Measurements from ENCODE around the gene ZCCHC7. TPM values are rescaled to one million over a fixed set of nuclear protein-coding genes. Genes with fewer than 3 reads are reported as not detected.

ZCCHC7 gene
- total and polyA plus RNA-seq, 4 donors = 7.7 to 28.0 (median 12.6) TPM

- Histone ChIP-seq H3K4me3 (no peak overlapping the region), H3K9ac (ENCODE audit: insufficient read depth in 1 of 2, low read length in 2 of 2) (no peak overlapping the region), H3K36me3 (ENCODE audit: control insufficient read depth in 4 of 4, insufficient read depth in 4 of 4, low read length in 4 of 4) (no peaks in the 10 kb centered on the region), H3K27me3 (ENCODE audit: control insufficient read depth in 3 of 3, insufficient read depth in 3 of 3, low read length in 2 of 3) (no peaks in the 10 kb centered on the region), H3K27ac (ENCODE audit: low read depth in 1 of 2, low read length in 1 of 2) (no peak overlapping the region), H3K9me3 (ENCODE audit: control insufficient read depth in 4 of 4, insufficient read depth in 3 of 4, low read length in 3 of 4) (no peaks in the 10 kb centered on the region), H3K4me1 (ENCODE audit: control insufficient read depth in 5 of 5, insufficient read depth in 5 of 5, low read length in 5 of 5) (no peaks in the 10 kb centered on the region)
- TF ChIP-seq CTCF (IDR thresholded peaks at IDR 0.05; ENCODE audit: control extremely low read depth, extremely low read depth) = no peak
- ATAC-seq (ENCODE audit: insufficient read depth, low FRiP score) (no peak), DNase-seq (no peak)
- 79 to 87% methylated on average over 4 of the region's 4 CpGs for WGBS, 2 donors
Observed at GRCh38 chr9:37229882-37230482, 109.6 kb downstream of the ZCCHC7 start.

- no peak for TF ChIP-seq CTCF (IDR thresholded peaks at IDR 0.05; ENCODE audit: control extremely low read depth, extremely low read depth)
- Histone ChIP-seq H3K36me3 (ENCODE audit: control insufficient read depth in 4 of 4, insufficient read depth in 4 of 4, low read length in 4 of 4) (no peaks in the 10 kb centered on the region), H3K27ac (ENCODE audit: low read depth in 1 of 2, low read length in 1 of 2) (no peak overlapping the region), H3K9me3 (ENCODE audit: control insufficient read depth in 4 of 4, insufficient read depth in 3 of 4, low read length in 3 of 4) (no peaks in the 10 kb centered on the region), H3K4me1 (ENCODE audit: control insufficient read depth in 5 of 5, insufficient read depth in 5 of 5, low read length in 5 of 5) (peaks cover 0 to 2% (median 0%) of the 10 kb centered on the region in 5 donors), H3K27me3 (ENCODE audit: control insufficient read depth in 3 of 3, insufficient read depth in 3 of 3, low read length in 2 of 3) (no peaks in the 10 kb centered on the region), H3K9ac (ENCODE audit: insufficient read depth in 1 of 2, low read length in 2 of 2) (no peak overlapping the region), H3K4me3 (no peak overlapping the region)
- 91 to 94% methylated on average over 2 of the region's 2 CpGs for WGBS, 2 donors
- ATAC-seq (ENCODE audit: insufficient read depth, low FRiP score) (no peak), DNase-seq (no peak)
Observed at GRCh38 chr9:37236822-37237221, 116.4 kb downstream of the ZCCHC7 start.

GRCh38 chr9:37238122-37238521, 117.7 kb downstream of the ZCCHC7 start:
- Histone ChIP-seq H3K36me3 (ENCODE audit: control insufficient read depth in 4 of 4, insufficient read depth in 4 of 4, low read length in 4 of 4) (no peaks in the 10 kb centered on the region), H3K27ac (ENCODE audit: low read depth in 1 of 2, low read length in 1 of 2) (no peak overlapping the region), H3K9ac (ENCODE audit: insufficient read depth in 1 of 2, low read length in 2 of 2) (no peak overlapping the region), H3K27me3 (ENCODE audit: control insufficient read depth in 3 of 3, insufficient read depth in 3 of 3, low read length in 2 of 3) (no peaks in the 10 kb centered on the region), H3K9me3 (ENCODE audit: control insufficient read depth in 4 of 4, insufficient read depth in 3 of 4, low read length in 3 of 4) (no peaks in the 10 kb centered on the region), H3K4me1 (ENCODE audit: control insufficient read depth in 5 of 5, insufficient read depth in 5 of 5, low read length in 5 of 5) (peaks cover 0 to 2% (median 0%) of the 10 kb centered on the region in 5 donors), H3K4me3 (no peak overlapping the region)
- no peak for DNase-seq
- no peak for TF ChIP-seq CTCF (IDR thresholded peaks at IDR 0.05; ENCODE audit: control extremely low read depth, extremely low read depth)
- ATAC-seq (ENCODE audit: insufficient read depth, low FRiP score) = no peak

Measured in lung (tissue), 12 donors.